AG09309 (cell line): ENCODE data around the gene OR8G5.

ENCODE experiments used
- DNase-seq: peaks from one replicate; pipeline ENCODE4 v3.0.0-alpha.2; 2010; ENCODE audit warnings: low read depth
- H3K4me3 ChIP-seq: 2 replicates; pipeline ENCODE4 v1.5.1; 2011; ENCODE audit warnings: mild to moderate bottlenecking, low read depth, low read length, moderate library complexity; ENCODE audit not compliant: control insufficient read depth
- TF ChIP-seq, protein P1 (sequence below): IDR thresholded peaks from 2 replicates; pipeline ENCODE4 v1.5.1; 2011; ENCODE audit warnings: mild to moderate bottlenecking, low read depth, low read length, inconsistent platforms; ENCODE audit not compliant: insufficient read depth, control insufficient read depth; ENCODE audit errors: missing control alignments

Gene OR8G5

DNA sequence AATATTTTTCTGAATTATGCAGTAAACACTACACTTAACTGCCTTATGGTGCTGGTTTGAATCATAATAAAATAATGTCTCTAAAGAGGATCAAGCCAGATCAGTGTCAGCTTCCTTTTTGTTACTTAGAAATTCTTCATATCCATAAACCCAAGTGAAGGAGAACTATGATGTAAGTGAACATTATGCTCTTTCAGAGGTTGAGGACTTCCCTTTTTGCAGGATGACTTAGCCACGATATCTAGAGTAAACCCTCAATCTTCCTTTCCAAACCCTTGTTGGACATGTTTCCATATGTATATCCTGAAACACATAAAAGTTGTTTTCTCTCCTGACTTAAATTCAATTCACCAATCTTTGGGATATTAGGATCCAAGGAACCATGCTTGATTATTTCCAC lies 38.5 kb downstream of the OR8G5 start:
- H3K4me3 ChIP-seq, result no peak overlapping the region
- DNase-seq, result no peak
- TF ChIP-seq, protein P1, sequence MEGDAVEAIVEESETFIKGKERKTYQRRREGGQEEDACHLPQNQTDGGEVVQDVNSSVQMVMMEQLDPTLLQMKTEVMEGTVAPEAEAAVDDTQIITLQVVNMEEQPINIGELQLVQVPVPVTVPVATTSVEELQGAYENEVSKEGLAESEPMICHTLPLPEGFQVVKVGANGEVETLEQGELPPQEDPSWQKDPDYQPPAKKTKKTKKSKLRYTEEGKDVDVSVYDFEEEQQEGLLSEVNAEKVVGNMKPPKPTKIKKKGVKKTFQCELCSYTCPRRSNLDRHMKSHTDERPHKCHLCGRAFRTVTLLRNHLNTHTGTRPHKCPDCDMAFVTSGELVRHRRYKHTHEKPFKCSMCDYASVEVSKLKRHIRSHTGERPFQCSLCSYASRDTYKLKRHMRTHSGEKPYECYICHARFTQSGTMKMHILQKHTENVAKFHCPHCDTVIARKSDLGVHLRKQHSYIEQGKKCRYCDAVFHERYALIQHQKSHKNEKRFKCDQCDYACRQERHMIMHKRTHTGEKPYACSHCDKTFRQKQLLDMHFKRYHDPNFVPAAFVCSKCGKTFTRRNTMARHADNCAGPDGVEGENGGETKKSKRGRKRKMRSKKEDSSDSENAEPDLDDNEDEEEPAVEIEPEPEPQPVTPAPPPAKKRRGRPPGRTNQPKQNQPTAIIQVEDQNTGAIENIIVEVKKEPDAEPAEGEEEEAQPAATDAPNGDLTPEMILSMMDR, result no peak

DNA sequence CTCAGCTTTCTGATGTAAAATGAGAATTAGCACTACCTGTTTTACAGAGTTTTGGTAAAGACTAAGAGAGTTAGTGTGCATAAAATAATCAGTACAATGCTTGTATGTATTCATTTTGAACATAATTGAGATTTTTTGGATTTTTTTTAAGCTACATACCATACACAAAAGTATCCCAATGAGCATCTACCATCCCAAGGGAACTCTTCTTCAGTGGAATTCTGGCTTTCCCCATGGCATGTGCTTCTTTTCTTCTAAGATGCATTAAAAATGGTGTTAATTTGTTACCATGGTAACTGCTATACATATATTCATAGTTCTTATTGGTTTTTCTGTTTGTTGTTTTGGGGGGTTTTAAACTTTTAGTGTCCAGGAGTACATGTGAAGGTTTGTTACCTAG lies 39.8 kb downstream of the OR8G5 start:
- no peak overlapping the region for H3K4me3 ChIP-seq
- no peak for DNase-seq
- TF ChIP-seq, protein P1, result no peak

- no peak for DNase-seq
- H3K4me3 ChIP-seq, result no peak overlapping the region
- TF ChIP-seq, protein P1, result no peak
Measured at GRCh38 chr11:124297921-124298320, 41.7 kb downstream of the OR8G5 start.

DNA sequence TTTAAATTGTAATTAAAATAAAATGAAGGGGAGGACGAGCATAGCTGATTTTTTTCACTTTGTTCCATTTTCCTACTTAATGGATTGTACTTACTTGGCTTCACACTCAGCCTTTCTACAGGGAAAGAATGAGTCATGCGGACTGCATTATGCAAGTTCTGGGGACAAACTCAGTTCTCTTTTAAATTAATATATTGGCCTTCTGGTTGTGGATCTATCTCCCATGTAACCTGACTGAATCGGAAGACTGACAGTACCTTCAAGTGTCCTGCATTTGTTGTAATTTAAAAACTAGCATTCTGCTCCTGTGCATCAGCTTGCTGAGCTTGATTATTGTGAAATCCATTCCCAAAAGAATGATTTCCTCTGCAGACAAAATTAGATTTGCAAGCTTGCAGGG lies 45.4 kb downstream of the OR8G5 start:
- no peak overlapping the region for H3K4me3 ChIP-seq
- TF ChIP-seq, protein P1, result no peak
- DNase-seq, result no peak

DNA sequence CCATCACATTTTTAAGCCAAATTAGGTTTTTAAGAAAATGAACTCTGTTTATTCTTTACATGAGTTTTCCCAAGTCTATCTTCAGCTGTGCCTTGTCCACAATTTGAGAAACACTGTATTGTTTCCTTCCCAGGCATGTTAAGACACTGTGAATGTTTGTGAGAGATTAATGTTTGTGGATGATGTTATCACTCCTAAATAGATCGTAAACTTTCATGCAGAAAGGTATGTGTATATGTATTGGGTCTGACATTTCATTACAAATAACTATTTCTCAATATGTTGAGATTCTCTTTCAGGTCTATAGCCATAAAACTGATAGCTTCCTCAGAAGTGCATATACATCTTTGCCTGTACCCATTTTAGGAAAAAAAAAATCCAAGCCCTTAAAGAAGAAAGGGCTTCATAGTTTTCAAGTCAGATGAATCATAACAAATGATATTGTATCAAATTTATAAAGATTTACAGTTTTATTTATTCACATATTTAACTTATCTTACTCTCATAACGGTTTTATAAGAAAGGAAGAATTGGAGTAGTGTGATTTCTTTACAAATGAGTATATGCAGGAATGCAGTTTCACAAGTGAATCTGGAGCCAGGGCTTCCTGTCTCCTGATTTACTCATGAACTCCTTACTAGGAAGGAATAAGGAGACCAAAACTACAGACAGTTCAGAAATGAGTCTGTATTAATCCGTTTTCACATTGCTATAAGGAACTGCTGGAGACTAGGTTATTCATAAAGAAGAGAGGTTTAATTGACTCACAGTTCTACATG lies 46.4 kb downstream of the OR8G5 start:
- H3K4me3 ChIP-seq, result no peak overlapping the region
- no peak for DNase-seq
- TF ChIP-seq, protein P1, result no peak

- TF ChIP-seq, protein P1, result no peak
- H3K4me3 ChIP-seq, result no peak overlapping the region
- no peak for DNase-seq
Measured at GRCh38 chr11:124307093-124307492, 50.9 kb downstream of the OR8G5 start.

GRCh38 chr11:124310721-124311120 lies 54.5 kb downstream of the OR8G5 start:
- TF ChIP-seq, protein P1, result no peak
- DNase-seq, result no peak
- no peak overlapping the region for H3K4me3 ChIP-seq
